8988T (cell line): ENCODE data around the gene POP5.

ENCODE experiments used
- DNase-seq: peaks from one replicate; pipeline ENCODE4 v3.0.0; 2011

POP5 gene

GRCh38 chr12:120588948-120589930, 8.0 kb upstream of the POP5 start:
- no peak for DNase-seq

GRCh38 chr12:120588371-120588770, 7.2 kb upstream of the POP5 start:
- no peak for DNase-seq

GRCh38 chr12:120586860-120587259, 5.7 kb upstream of the POP5 start:
- DNase-seq = no peak

GRCh38 chr12:120586206-120586605, 5.0 kb upstream of the POP5 start:
- no peak for DNase-seq

GRCh38 chr12:120584343-120585149, 3.3 kb upstream of the POP5 start:
- DNase-seq = no peak

GRCh38 chr12:120583478-120584030, 2.4 kb upstream of the POP5 start:
- DNase-seq = peak; percentile 54

GRCh38 chr12:120581998-120582397, 796 bp upstream of the POP5 start:
- DNase-seq = no peak

GRCh38 chr12:120579179-120579578, 2.0 kb downstream of the POP5 start:
- DNase-seq = no peak

- no peak for DNase-seq
Measured at GRCh38 chr12:120574106-120574505, 7.1 kb downstream of the POP5 start.

GRCh38 chr12:120573560-120573959, 7.6 kb downstream of the POP5 start:
- DNase-seq = no peak

- DNase-seq = no peak
Measured at GRCh38 chr12:120571299-120571698, 9.9 kb downstream of the POP5 start.

GRCh38 chr12:120563495-120563894, 17.7 kb downstream of the POP5 start:
- DNase-seq = no peak

GRCh38 chr12:120562906-120563305, 18.3 kb downstream of the POP5 start:
- DNase-seq = no peak

GRCh38 chr12:120557589-120557988, 23.6 kb downstream of the POP5 start:
- no peak for DNase-seq

- no peak for DNase-seq
Measured at GRCh38 chr12:120554678-120555077, 26.5 kb downstream of the POP5 start.

- DNase-seq = no peak
Measured at GRCh38 chr12:120546050-120546386, 35.2 kb downstream of the POP5 start.

- no peak for DNase-seq
Measured at GRCh38 chr12:120544691-120545090, 36.5 kb downstream of the POP5 start.

GRCh38 chr12:120542166-120542565, 39.0 kb downstream of the POP5 start:
- DNase-seq = no peak

GRCh38 chr12:120540445-120540844, 40.8 kb downstream of the POP5 start:
- DNase-seq = no peak

- no peak for DNase-seq
Measured at GRCh38 chr12:120539303-120539702, 41.9 kb downstream of the POP5 start.

- no peak for DNase-seq
Measured at GRCh38 chr12:120538281-120539156, 42.7 kb downstream of the POP5 start.

GRCh38 chr12:120537856-120538220, 43.4 kb downstream of the POP5 start:
- no peak for DNase-seq
